Muscle layer of duodenum (tissue), 2 donors: ENCODE results near the gene GLCCI1.

Experiments used
- H3K27ac ChIP-seq: one replicate; pipeline ENCODE4 v1.7.0; 2013; ENCODE audit warnings: mild to moderate bottlenecking, low read length
- H3K27me3 ChIP-seq: one replicate; pipeline ENCODE4 v1.7.0; 2013; ENCODE audit warnings: low read depth, mild to moderate bottlenecking, control low read depth, low read length
- H3K36me3 ChIP-seq, 2 donors: one replicate each; pipeline ENCODE4 v1.7.0; 2013; ENCODE audit warnings: low read length in 2 of 2, control low read depth in 1 of 2, mild to moderate bottlenecking in 1 of 2; ENCODE audit not compliant: insufficient read depth in 2 of 2, control insufficient read depth in 1 of 2
- H3K4me1 ChIP-seq, 2 donors: one replicate each; pipeline ENCODE4 v1.7.0; 2013; ENCODE audit warnings: low read length in 2 of 2, mild to moderate bottlenecking in 2 of 2, control low read depth in 1 of 2, moderate library complexity in 1 of 2; ENCODE audit not compliant: insufficient read depth in 2 of 2, control insufficient read depth in 1 of 2
- H3K4me3 ChIP-seq, 2 donors: one replicate each; pipeline ENCODE4 v1.7.0; 2013; ENCODE audit warnings: low read length in 2 of 2, low read depth in 1 of 2, mild to moderate bottlenecking in 1 of 2
- H3K9me3 ChIP-seq, 2 donors: one replicate each; pipeline ENCODE4 v1.7.0; 2013; ENCODE audit warnings: low read length in 2 of 2, control low read depth in 1 of 2, mild to moderate bottlenecking in 1 of 2; ENCODE audit not compliant: control insufficient read depth in 1 of 2
- donor health status: healthy.

The GLCCI1 gene

DNA sequence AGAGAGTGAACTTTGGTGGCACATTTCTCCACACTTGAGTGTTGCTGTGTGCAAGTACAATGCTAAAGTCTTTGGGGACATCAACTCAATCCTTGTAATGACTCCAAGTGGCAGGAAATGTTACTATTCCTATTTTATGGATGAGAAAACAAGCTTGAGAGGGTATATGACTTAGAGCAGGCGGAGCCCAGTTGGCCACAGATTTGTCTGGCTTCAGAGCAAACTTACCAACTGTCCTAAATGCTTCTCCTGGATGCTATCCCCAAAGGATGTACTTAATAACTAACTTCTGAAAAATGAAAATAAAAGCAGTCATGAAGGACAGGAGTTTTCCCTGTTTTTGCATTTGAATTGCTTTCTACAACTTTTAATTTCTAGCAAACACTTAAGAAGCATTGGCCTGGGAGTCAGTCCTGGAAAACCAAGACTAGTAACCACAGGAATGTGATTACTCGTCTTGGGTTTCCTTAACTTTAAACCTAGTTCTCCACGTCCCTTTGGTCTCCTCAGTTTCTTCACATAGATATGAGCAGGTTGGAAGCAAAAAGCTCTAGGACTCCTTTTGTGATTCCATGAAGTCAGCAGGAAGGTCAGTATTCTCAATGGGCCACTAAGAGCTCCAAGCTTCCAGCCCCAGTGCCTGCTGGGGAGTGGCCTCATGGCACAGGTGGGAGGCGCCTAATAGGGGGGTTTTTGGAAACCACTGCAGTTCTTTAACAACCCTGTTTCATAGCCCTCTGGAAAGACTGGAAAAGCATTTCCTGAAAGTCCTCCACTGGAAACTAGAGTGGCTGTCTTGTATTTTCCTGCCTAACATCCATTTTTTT is 140.8 kb downstream of the GLCCI1 start:
- Histone ChIP-seq H3K9me3 (no peaks in the 10 kb centered on the region), H3K27me3 (no peaks in the 10 kb centered on the region), H3K27ac (no peak overlapping the region), H3K4me1 (no peaks in the 10 kb centered on the region), H3K36me3 (no peaks in the 10 kb centered on the region), H3K4me3 (no peak overlapping the region)

DNA sequence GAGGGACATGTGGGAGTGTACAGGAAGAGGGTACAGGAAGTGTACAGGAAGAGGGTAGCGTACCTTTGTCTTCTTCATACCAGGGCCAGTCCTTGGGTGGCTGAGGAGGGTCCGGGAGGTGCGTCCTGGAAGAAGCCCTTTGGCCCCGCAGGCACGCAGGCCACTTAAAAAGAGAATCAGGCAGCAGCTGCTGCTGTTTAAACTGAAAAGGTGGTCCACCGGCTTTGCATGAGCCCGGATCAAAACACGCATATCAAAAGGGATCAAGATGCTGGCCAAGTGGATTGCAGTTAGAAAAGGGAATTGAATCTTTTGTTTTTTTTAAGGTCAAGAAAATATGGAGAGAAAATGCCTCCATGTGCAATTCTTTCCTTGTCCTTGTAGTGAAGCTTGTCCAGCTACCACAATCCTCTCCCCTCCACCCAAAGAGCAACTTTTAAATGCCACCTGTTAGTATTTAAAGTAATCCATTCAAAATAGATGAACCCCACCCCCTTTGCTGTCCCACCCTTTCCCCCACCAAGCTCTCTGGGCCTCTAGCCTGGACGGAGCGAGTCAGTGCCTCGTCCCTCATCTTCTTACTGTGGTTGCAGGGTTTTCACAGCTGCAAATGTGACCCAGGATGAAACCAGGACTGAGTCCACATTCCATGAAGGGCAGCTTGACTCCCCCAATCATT is 142.8 kb downstream of the GLCCI1 start:
- no peaks in the 10 kb centered on the region for H3K4me1 ChIP-seq
- H3K4me3 ChIP-seq, result no peak overlapping the region
- H3K9me3 ChIP-seq, result no peaks in the 10 kb centered on the region
- H3K27me3 ChIP-seq, result no peaks in the 10 kb centered on the region
- no peaks in the 10 kb centered on the region for H3K36me3 ChIP-seq
- no peak overlapping the region for H3K27ac ChIP-seq

DNA sequence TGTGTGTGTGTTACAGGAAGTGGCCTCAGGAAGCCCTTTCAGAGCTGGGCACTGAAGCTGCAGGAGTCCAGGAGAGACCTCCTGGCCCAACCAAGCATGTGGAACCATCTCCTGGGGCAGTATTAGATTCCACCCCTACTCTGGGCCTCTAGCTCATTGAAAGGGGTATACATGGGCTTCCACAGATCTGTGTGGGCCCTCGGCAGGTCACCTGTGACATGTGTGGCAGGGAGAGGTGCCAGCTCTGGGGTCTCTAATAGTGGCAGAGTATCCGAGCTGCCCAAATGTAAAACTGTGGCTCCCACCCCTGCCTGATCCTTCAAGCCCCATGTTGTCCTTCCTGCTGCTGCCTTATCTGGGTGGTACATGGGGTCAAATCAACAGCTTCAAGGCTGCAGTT is 144.1 kb downstream of the GLCCI1 start:
- Histone ChIP-seq H3K4me3 (no peak overlapping the region), H3K27me3 (no peaks in the 10 kb centered on the region), H3K27ac (no peak overlapping the region), H3K36me3 (no peaks in the 10 kb centered on the region), H3K9me3 (no peaks in the 10 kb centered on the region), H3K4me1 (no peaks in the 10 kb centered on the region)

DNA sequence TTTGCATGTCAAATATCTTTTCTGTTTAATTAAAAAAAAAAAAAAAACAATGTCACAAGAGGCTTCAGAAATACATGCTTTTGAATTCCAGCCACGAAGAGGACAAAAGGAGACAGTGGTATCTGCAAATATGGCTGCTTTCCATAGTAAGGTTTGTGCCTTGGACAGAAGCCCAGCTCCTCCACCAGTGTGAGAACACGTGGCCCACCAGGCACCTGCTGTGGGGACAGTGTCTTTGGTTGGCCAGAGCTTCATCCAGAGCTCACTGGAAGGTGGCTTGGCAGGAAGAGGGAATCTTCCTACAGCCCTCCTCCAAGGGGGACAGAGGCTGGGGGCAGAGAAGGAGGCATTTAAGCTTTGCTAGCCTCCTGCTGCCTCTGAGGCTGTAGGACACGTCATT is 144.6 kb downstream of the GLCCI1 start:
- Histone ChIP-seq H3K27ac (no peak overlapping the region), H3K9me3 (no peaks in the 10 kb centered on the region), H3K27me3 (no peaks in the 10 kb centered on the region), H3K4me1 (no peaks in the 10 kb centered on the region), H3K36me3 (no peaks in the 10 kb centered on the region), H3K4me3 (no peak overlapping the region)

DNA sequence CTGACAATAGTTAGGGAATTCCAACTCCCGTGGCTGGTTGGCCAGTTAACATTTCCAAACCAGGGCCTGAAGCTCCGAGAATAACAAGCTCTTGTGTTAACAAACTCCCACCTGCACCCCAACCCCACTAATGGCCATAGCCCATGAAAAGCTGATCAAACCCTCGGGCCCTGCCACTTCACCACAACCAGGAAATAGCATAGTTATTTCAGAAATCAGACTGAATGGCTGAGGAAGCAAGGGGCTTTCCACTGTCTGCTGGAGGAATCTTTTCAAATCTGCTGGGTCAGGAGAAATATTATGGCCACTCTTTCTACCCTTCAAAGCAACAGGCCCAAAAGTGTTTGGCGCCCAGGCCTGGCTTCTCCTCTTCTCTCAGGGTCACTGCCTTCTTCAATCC is 145.6 kb downstream of the GLCCI1 start:
- no peaks in the 10 kb centered on the region for H3K9me3 ChIP-seq
- no peak overlapping the region for H3K4me3 ChIP-seq
- H3K27ac ChIP-seq, result no peak overlapping the region
- no peaks in the 10 kb centered on the region for H3K36me3 ChIP-seq
- H3K27me3 ChIP-seq, result no peaks in the 10 kb centered on the region
- no peaks in the 10 kb centered on the region for H3K4me1 ChIP-seq

DNA sequence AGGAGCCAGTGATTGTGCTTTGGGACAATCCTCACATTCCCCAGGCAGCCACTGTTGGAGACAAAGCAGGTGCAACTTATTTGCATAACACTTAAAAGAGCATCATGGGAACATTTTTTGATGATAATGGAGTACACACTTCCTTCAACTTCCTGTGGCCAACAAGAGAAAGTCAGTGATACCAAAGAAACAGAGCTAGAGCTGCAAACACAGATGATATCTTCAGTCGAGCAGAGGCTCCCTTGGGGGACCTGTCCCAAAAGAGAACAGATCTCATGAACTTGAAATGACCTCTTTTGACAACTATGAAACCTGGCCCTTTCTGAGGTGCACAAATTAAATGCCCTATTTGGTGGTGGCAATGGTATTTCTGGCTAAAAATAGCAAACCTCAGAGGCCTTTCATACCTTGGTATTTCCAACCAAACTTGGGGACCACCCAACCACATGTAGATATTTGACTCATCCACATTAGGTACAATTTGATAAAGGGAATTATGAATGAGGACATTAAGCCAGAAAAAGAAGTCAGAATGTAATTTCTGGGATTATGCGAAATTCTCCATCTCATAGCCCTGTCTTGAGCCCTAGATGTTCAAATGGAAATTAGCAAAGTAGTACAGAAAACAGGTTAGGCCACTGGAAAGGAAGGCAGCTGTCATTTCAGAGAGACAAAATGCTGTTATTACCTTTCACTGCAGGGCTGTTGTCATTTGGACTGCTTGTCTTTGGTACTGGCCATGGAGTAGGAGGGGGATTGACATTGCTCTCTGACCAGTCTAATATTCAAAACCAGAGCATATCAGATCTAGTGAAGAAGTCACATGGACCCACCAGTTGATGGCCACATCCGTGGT is 147.2 kb downstream of the GLCCI1 start:
- no peak overlapping the region for H3K4me3 ChIP-seq
- H3K36me3 ChIP-seq, result no peaks in the 10 kb centered on the region
- no peaks in the 10 kb centered on the region for H3K4me1 ChIP-seq
- no peaks in the 10 kb centered on the region for H3K9me3 ChIP-seq
- H3K27me3 ChIP-seq, result no peaks in the 10 kb centered on the region
- no peak overlapping the region for H3K27ac ChIP-seq

DNA sequence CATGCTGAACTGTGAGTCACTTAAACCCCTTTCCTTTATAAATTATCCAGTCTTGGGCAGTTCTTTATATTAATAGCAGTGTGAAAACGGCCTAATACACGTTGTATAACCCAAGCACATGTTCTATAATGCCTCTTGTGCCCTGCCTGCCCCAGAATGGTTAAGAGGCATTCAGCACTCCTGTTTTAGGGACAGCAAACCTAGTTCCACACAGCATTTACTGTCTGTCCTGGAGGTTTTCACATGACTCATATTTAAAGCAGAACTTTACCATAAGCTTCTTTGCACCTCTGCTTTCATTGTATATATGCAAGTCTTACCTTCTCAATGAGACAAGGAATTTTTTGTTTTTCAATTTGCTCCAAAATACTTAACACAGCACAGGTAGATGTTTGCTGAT is 148.6 kb downstream of the GLCCI1 start:
- Histone ChIP-seq H3K4me3 (no peak overlapping the region), H3K27ac (no peak overlapping the region), H3K36me3 (no peaks in the 10 kb centered on the region), H3K9me3 (no peaks in the 10 kb centered on the region), H3K27me3 (no peaks in the 10 kb centered on the region), H3K4me1 (no peaks in the 10 kb centered on the region)

DNA sequence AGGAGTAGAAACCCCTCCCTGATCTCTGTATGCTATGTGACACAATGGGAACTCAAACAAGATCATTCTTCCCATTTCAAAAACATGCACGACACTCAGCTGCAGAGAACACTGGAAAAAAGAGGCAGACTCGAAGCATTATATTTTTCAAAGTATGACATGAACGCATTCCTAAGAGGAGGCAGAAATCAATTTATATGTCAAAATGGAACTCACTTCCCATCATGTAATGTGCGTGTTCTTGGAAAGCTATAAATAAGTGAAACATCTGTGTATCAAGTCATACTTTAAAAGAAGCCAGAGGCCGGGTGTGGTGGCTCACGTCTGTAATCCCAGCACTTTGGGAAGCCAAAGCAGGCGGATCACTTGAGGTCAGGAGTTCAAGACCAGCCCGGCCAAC is 150.7 kb downstream of the GLCCI1 start:
- Histone ChIP-seq H3K4me3 (no peak overlapping the region), H3K4me1 (no peaks in the 10 kb centered on the region), H3K9me3 (no peaks in the 10 kb centered on the region), H3K27ac (no peak overlapping the region), H3K36me3 (no peaks in the 10 kb centered on the region), H3K27me3 (no peaks in the 10 kb centered on the region)

DNA sequence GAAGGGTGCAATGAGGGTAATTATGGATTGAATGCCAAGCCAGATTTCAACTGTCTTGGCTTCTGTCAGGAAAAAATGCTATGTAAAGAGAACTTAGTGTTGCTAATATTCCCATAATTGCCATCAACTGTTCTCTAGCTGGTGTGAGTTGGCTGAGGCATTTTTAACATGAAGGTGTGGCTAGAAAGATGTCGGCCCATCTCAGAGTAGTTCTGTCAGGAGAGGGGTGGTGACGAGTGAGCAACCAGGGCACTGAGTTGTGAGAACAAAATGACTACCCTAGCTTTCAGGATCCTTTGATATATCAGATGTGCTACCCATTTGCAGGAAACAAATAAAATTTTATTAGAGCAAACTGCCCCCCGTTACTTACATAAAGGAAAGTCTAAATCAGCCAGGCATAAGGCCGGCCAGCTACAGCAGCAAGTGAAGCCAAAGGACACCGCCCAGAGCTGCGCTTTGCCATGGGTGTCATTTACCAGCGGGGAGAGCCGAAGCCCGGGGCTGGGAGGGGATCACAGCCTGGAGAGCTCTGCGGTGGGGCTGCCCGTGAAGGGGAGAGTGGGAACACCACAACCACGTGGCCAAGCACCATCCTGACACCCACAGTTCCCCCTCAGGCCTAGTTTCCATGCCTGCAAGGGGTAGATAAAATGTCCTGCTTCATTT is 151.9 kb downstream of the GLCCI1 start:
- Histone ChIP-seq H3K27me3 (no peaks in the 10 kb centered on the region), H3K4me3 (no peak overlapping the region), H3K36me3 (no peaks in the 10 kb centered on the region), H3K27ac (no peak overlapping the region), H3K4me1 (no peaks in the 10 kb centered on the region), H3K9me3 (no peaks in the 10 kb centered on the region)

DNA sequence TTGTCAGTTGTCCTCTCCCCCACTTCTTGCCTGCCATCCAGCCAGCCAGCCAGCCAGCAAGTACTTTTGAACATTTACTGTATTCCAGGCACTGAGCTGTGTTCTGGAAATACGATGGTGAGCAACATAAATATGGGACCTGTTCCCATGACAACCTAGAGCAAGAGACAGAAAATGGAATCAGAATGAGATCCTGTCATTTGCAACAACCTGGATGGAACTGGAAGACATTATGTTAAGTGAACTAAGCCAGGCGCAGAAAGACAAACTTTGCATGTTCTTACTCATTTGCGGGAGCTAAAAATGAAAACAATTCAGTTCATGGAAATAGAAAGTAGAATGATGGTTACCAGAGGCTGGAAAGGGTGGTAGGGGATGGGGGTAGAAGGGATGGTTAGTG is 152.6 kb downstream of the GLCCI1 start:
- Histone ChIP-seq H3K4me3 (no peak overlapping the region), H3K27ac (no peak overlapping the region), H3K27me3 (no peaks in the 10 kb centered on the region), H3K36me3 (no peaks in the 10 kb centered on the region), H3K4me1 (no peaks in the 10 kb centered on the region), H3K9me3 (no peaks in the 10 kb centered on the region)
